ENCODE results near the gene LASP1. TPM values are rescaled to one million over a fixed set of nuclear protein-coding genes. Genes with fewer than 3 reads are reported as not detected.
A peak's percentile ranks its signal among the peaks of the same experiment; 100 is the strongest.

The LASP1 gene
- total RNA-seq, 1 experiment from 2014 or later, result 362 TPM

DNA sequence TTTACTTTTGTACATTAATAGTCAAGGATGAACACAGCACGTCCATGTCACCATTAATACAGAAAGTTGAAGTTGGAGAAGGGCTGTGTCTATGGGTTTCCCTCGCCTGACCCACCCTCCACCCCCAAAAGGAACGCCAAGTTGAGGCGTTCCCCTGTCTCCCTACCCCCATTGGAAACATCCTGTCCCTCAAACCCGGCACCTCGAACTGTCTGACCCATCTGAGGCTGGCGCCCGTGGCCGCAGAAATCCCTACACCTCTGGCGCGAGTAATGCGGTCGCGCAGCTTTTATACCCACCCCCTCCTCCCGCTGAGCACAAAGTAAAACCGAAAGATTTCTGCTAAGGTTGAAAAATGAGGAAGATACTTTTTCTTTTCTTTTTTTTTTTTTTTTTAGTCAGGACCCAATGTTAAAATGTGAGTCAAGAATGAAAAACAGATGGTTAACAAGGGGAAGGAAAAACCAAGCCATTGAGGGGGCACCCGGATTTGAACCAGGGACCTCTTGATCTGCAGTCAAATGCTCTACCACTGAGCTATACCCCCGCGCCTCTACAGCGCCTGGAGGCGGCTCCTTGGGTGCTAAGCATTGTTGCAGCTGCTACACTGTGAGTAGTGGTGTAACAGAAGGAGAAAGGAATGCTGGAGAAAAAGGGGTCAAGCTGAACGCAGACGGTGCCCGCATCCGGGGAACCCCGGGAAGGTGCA, 887 bp upstream of the LASP1 start:
- DNase-seq (ENCODE audit: low read depth), result peak; percentile 92

DNA sequence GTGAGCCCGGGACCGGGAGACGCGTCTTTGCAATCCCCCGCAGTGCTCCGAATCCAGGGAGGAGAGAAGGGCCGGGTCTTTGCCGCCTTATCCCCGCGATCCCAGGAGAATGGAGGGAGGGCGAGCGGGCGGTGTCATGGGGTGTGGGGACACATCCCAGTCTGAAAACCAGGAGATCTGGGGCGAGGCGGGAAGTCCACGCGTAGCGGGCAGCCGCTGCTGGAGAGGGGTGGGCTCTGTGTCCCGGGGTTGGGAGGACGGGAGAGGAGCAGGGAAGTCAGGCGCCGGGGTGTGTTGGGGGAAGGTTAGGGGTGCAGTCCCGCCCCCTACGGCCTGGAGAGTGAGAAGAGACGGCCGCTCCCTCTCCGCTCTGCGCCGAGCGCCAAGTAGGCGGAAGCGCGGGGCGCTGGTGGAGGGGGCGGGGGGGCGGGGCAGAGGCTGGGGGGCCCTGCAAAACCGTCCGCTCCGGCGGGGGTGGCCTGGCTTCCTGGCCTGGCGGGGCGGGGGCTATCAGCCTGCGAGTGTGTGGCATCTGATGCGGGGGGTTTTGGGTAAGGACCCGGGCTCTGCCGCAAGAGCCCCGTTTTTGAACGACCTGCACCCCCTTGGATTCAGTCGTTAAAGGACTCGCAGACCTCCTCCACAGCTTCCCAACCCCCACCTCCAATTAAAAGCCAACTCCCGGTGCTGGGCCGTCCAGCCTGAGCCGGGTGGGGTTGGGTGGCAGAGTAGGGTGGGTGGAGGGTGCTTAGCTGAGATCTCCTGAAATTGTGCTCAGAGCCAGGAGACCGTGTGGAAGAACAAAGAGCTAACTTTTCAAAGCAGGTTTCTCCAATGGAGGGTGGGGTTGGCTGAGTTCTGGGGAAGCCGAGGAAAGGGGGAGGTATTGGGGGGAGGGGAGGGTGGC, 654 bp downstream of the LASP1 start:
- DNase-seq (ENCODE audit: low read depth), result peak; percentile 65

DNA sequence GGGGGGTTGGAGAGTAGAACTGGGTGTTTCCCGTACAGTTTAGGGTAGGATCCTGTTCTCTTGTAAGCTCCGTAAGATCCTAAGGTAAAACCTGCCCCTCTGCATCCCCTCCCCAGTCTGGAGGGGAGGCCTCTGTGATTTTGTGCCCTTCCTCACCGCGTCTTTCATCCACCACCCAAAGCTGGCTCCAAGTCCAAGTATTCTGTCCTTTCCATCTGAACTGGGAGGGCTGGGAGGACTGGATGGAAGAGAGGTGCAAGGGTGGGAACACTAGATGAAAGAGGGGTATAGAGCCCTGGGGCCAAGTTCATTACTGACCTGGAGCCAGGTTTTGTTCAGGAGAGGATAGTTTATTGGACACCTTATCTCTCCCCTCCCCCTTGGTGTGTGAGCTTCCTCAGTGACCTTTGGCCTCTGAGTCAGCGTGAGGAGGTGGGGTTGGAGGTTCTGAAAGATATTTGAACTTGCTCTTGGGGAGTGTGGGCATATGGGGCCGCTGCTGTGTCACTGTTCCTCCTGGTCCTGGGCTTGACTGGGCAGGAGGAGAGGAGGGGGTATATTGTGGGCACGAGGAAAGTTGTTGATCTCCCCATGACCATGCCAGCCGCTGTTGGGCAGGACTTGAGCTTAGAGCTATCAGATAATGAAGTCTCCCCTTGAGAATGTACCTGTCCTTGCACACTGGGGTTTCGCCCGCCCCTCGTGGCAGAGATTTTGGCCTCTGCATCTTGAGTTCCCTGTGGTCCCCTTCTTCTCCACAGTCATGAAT, 1.6 kb downstream of the LASP1 start:
- DNase-seq (ENCODE audit: low read depth), result peak; percentile 92

- no peak for DNase-seq (ENCODE audit: low read depth)
These were observed 2.2 kb downstream of the LASP1 start for GRCh38 chr17:38872027-38872511.

DNA sequence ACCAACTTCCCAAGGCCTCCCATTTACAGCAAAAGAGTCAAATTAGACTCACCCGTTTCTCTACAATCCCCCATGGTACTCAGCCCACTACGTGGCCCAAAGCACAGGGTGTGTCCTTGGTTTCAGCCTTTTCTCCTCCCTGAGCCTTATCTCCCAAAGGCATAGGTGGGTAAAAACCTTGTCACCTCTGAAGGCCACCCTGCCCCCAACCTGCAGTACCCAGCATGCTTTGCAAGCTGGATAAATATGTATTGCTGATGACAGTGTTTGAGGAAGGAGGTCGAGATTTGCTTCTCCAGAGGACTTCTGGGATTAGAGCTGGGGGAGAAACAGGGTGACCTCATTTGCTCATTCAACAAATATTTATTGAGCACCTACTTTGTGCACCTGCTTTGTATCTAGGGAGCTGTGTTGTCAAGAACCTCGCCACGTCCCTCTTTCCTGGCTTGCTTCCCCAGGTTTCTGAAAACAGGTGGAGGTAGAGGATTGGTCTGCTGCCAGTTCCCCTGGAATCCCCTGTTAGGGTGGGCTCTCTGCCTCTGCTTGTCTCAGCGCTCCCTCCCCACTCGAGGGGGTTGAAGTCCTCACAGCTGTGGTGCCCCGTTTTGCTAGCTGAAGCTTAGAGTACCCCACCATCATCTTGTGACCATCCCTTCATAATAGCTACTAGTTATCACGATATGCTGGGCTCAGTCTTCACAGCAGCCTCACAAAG, 3.0 kb downstream of the LASP1 start:
- DNase-seq (ENCODE audit: low read depth), result no peak

DNA sequence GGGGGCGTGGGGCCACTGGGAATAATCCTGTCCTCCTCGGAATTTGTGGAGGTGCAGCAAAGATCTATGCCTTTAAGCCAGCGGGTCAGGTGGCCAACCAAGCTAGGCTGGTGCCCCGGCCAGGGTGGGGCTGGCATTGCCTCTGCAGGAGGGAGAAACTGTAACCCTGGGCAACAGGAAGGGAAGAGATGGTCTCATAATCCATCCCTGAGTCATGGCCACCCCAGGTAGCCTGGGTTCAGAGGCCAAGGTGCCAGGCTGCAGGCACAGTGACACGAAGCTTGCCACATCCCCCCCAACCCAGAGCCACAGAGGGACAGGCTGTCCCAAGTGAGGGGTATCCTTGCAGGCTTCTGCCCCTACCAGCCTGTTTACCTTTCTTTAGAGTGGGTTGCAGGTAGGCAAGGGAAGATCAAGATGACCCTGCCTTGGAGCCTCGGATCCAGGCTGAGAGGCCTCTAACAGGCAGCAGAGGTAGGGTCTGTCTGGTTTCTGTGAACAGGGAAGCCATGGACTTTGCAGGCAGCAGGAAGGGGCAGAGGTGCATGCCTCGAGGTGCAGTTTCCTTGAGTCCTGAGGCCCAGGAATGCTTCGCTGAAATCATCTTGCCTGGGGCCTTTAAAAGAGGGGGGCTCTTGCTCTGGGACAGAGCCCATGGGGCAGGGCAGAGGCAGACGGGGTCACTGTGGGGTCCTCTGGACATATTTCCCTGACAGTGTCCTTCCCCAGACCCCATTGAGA, 4.0 kb downstream of the LASP1 start:
- no peak for DNase-seq (ENCODE audit: low read depth)

DNA sequence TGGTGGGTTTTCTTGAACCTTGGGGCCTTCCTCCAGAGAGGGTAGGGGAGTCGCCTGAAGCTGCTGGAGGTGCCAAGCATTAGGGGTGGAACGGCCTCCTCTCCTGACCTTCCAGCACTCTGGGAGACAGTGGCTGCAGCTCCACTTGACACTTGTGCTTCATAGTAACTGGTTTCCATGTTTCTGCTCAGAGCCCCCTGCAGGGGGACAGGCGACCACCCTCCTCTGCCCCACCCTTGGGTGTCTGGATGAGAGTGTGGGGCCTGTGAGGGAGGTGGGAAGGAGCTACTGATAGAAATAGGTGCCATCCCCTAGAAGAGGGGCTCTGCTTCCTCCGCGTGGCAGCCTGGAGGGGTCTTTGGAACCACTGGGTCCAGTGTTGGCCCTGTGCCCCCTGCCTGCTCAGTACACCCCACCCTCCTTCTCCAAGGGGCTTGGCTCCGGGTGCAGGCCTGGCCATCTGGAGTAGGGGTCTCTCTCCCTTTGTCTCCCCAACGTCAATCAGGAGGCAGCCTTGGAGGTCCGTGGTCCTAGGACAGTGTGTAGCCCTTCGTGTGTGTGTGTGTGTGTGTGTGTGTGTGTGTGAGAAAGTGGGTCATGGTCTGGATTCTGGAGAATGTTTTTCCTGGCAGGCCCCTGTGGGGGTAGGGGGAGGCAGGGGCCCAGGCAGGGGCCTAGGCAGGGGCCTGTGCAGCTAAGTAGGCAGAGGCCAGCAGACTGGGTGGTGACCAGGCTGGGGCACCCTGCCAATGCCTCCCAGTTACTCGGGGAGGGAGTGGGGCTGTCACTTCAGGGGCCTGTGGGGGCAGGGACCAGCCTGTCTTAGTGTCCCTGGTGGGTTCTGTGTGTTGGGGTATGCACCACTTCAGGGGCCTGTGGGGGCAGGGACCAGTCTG, 4.9 kb downstream of the LASP1 start:
- DNase-seq (ENCODE audit: low read depth), result no peak

- no peak for DNase-seq (ENCODE audit: low read depth)
These were observed 5.7 kb downstream of the LASP1 start for GRCh38 chr17:38875477-38876075.

DNA sequence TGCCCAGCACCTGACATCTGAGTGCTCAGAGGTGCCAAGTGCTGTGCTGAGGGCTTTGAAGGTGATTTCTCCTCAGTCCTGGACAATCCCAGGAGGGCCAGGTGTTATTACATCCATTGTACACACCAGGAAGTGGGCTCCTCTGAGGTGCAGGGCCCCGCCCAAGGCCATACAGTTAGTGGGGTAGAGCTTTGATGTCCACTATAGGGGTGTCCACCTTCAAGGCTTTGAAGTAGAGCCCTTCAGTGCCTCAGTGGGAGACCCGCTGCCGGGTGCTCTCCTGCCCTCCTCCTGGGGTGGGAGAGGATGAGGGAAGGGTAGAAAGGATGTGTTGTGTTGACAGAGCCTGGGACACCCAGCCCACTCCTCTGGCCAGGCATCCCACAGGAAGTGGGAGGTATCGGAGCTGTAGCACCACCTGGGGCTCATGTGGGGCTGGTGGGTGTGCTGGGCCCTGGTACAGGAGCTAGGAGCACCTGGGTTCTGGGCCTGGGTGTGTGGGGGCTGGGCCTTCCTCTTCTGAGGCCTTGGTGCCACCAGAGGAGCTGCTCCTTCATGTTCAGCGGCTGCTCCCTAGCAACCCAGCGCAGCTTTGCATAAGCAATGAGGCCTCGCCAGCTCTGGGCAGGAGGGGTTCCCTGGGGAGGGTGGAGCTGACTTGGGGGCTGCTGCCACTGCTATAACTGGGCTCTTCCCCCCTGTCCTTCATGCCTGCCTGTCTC, 7.4 kb downstream of the LASP1 start:
- peak; percentile 23 for DNase-seq (ENCODE audit: low read depth)

DNA sequence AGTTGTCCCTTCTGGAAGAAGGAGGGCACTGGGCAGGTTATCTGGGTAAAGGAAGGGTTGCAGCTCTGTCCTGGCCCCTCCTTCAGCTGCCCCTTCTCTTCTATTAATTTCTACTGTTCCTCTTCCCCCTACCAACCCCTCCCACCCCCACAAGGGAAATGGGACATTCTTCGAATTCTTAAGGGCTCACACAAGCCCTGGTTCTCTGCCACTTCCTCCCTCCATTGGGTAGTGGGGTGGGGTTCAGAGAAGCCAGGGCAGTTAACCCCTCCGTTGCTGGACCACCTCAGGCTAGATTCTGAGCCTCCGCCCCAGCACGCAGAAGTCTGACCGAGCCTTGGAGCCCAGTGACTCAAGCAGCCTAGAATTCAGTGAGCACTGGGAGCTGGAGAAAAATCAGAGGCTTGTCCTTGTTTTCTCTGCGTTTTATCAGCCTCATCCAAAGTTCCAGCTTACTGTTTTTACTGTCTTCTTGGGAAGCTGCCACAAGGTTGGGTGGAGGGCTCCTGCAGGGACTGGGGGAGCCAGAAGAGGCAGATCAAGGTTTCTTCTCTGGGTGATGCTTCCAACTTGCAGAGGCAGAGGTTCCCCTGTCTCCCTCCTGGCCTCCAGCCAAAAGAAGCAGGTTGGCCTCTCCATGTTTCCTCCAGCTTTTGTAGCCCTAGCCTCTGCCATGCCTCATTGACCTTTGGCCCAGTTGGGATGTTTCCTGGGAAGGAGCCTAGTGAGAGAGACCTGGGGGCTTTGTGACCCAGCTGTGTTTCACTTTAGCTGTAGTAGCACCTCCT, 10.2 kb downstream of the LASP1 start:
- DNase-seq (ENCODE audit: low read depth), result peak; percentile 90

GRCh38 chr17:38881600-38882191, 11.8 kb downstream of the LASP1 start:
- peak; percentile 76 for DNase-seq (ENCODE audit: low read depth)

GRCh38 chr17:38882870-38883269, 13.0 kb downstream of the LASP1 start:
- DNase-seq (ENCODE audit: low read depth), result no peak

DNA sequence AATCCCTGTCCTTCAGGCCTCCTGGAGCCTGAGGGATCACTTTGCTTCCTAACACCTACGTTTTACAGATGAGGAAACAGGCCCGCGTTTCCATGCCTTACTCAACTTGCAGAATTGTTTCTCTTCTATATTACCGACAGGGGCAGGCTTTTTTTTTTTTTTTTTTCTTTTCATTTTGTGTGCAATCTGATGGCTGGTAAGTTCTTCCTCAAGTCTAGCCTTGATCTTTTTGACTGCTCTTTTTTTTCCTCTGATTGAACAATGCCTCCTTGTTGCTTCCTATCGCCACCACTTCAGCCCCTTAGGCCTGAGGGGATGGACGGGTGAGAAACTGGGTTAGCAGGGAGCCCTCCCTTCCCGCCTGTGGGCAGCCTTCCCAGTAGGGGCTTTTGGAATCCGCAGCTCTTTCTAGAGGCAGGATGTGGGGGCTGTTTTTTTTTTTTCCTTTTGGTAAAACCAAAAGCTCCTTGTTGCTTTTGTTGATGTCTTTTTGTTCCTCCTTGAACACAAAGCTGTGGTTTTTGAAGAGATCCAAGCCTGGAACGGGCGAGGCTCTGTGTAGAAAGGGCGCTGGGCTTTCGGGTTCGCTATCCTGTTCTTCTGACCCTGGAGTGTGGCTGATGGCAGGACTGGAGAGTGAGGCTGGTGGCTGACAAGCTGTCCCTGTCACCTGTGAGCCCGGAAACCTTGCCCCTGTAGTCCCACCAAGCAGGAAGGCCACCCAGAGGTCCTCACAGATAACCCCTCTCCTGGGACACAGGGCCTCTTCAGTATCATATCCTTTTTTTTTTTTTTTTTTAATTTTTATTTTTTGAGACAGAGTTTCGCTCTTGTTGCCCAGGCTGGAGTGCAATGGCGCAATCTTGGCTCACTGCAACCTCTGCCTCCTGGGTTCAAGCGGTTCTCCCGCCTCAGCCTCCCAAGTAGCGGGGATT, 14.0 kb downstream of the LASP1 start:
- DNase-seq (ENCODE audit: low read depth), result peak; percentile 37

DNA sequence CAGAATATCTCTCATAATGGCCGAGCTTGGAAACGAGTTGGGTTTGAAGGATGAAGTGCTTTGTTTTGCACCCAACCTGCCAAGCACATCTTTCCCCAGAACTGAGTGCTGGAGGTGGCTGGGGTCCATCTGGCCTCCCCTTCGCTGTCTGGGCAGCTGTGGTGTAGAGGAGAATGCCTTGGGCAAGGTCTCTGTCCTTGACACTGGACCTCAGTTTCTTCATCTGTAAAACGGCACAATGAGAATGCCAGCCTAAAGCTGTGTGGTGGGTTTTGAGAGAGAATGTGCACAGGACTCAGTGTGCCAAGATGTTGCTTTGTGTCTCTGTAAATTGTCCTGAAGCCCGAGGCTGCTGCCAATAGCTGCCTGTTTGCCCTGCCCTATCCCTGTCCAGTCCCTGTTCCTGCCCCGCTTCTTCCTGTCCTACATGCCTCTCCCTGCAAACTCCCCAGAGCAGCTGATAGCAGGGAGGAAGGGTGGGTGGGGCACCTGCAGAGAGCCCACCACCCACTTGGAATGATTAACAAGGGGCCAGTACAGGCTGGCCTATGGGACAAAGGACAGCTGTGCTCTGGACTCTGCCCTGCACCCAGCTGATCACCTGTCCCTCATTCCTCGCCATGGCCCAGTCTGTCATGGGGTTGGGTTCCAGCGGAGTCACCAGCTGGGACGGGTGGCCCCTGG, 15.3 kb downstream of the LASP1 start:
- no peak for DNase-seq (ENCODE audit: low read depth)
